ENCODE data around the gene HBD.
"Not testable (repeated sequence)": the region's sequence is repeated elsewhere in the genome, so short reads cannot be mapped to it uniquely, and the experiment has no call there.

The HBD gene

GRCh38 chr11:5234381-5234834, at the start of gene HBD:
Gene HBD (minus strand): TSS chr11:5234483. CDS start chr11:5234433, 50 bp downstream.
- DNase-seq (ENCODE audit: low read depth in 2 of 2) = no peak

- no peak for DNase-seq (ENCODE audit: low read depth in 2 of 2)
Observed at GRCh38 chr11:5283882-5284281, 49.6 kb upstream of the HBD start.

GRCh38 chr11:5283086-5283485, 48.8 kb upstream of the HBD start:
- DNase-seq (ENCODE audit: low read depth in 2 of 2) = no peak

GRCh38 chr11:5282628-5283027, 48.3 kb upstream of the HBD start:
- DNase-seq (ENCODE audit: low read depth in 2 of 2) = no peak

GRCh38 chr11:5281596-5281995, 47.3 kb upstream of the HBD start:
- no peak for DNase-seq (ENCODE audit: low read depth in 2 of 2)

- DNase-seq (ENCODE audit: low read depth in 2 of 2) = peak; percentile 81
Observed at GRCh38 chr11:5280582-5281102, 46.4 kb upstream of the HBD start.

- DNase-seq (ENCODE audit: low read depth in 2 of 2) = no peak
Observed at GRCh38 chr11:5279471-5280090, 45.3 kb upstream of the HBD start.

GRCh38 chr11:5277807-5278382, 43.6 kb upstream of the HBD start:
- DNase-seq (ENCODE audit: low read depth in 2 of 2) = no peak

GRCh38 chr11:5276697-5277096, 42.4 kb upstream of the HBD start:
- DNase-seq (ENCODE audit: low read depth in 2 of 2) = no peak

GRCh38 chr11:5275369-5276110, 41.3 kb upstream of the HBD start:
- no peak for DNase-seq (ENCODE audit: low read depth in 2 of 2)

GRCh38 chr11:5274395-5274794, 40.1 kb upstream of the HBD start:
- no peak for DNase-seq (ENCODE audit: low read depth in 2 of 2)

- DNase-seq (ENCODE audit: low read depth in 2 of 2) = no peak
Observed at GRCh38 chr11:5272395-5273017, 38.2 kb upstream of the HBD start.

- no peak for DNase-seq (ENCODE audit: low read depth in 2 of 2)
Observed at GRCh38 chr11:5269715-5270147, 35.4 kb upstream of the HBD start, which contains the start of gene HBE1. Gene HBE1 (minus strand): TSS chr11:5269945. CDS start chr11:5269890, 55 bp downstream.

GRCh38 chr11:5267033-5267563, 32.8 kb upstream of the HBD start:
- no peak for DNase-seq (ENCODE audit: low read depth in 2 of 2)

GRCh38 chr11:5266609-5267008, 32.3 kb upstream of the HBD start:
- no peak for DNase-seq (ENCODE audit: low read depth in 2 of 2)

- DNase-seq (ENCODE audit: low read depth in 2 of 2) = no peak
Observed at GRCh38 chr11:5265832-5266231, 31.5 kb upstream of the HBD start.

- no peak for DNase-seq (ENCODE audit: low read depth in 2 of 2)
Observed at GRCh38 chr11:5258543-5259262, 24.4 kb upstream of the HBD start.

GRCh38 chr11:5257296-5257695, 23.0 kb upstream of the HBD start:
- DNase-seq (ENCODE audit: low read depth in 2 of 2) = no peak

GRCh38 chr11:5254646-5255413, 20.5 kb upstream of the HBD start, which contains the start of gene HBG2:
Gene HBG2 (minus strand): TSS chr11:5254781. CDS start chr11:5254728, 53 bp downstream.
- not testable (repeated sequence) for DNase-seq (ENCODE audit: low read depth in 2 of 2)

GRCh38 chr11:5254023-5254422, 19.7 kb upstream of the HBD start:
- not testable (repeated sequence) for DNase-seq (ENCODE audit: low read depth in 2 of 2)

Data from fibroblast of skin of left biceps (primary cell).